GM06990 (cell line): ENCODE measurements around the gene MPPED1.

ENCODE experiments used
- DNase-seq: peaks from one replicate; pipeline ENCODE4 v3.0.0-alpha.2; 2011; ENCODE audit not compliant: insufficient read length; ENCODE audit errors: extremely low read depth
- H3K27me3 ChIP-seq: replicated peaks from 2 replicates; pipeline ENCODE4 v1.6.0; 2011; ENCODE audit warnings: low read length; ENCODE audit not compliant: control insufficient read depth, insufficient read depth
- H3K36me3 ChIP-seq: 2 replicates; pipeline ENCODE4 v1.5.1; 2011; ENCODE audit warnings: low read length; ENCODE audit not compliant: control insufficient read depth, insufficient read depth
- H3K4me3 ChIP-seq: replicated peaks from 2 replicates; pipeline ENCODE4 v1.5.1; 2011; ENCODE audit warnings: low read depth, mild to moderate bottlenecking, control low read depth, low read length
- TF ChIP-seq, protein P1 (sequence below): IDR thresholded peaks from 2 replicates; pipeline ENCODE4 v1.5.1; 2011; ENCODE audit warnings: low read length, control low read depth, mild to moderate bottlenecking, inconsistent platforms; ENCODE audit not compliant: insufficient read depth, poor library complexity, severe bottlenecking

The MPPED1 gene

DNA sequence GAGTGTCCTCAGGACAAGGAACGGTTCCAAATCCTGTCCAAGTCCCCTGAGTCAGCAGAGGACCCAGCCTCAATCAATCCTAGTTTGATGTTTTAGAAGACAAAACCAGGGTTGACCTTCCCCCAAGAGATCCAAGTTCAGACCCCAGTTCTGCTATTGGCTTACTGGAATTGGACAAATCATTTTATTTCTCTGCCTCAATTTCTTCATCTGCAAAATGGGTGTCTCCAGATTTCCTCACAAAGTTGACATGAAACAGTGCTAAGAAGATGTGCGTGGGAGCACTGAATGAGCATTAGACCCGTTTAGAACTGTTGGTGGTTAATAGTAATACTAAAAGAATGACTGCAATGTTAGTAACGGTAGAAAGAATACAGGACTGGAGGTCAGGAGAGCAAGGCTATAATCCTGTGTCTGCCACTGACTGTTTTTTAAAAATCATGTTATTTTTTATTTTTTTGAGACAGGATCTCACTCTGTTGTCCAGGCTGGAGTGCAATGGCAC, 35.8 kb upstream of the MPPED1 start:
- TF ChIP-seq, protein P1, sequence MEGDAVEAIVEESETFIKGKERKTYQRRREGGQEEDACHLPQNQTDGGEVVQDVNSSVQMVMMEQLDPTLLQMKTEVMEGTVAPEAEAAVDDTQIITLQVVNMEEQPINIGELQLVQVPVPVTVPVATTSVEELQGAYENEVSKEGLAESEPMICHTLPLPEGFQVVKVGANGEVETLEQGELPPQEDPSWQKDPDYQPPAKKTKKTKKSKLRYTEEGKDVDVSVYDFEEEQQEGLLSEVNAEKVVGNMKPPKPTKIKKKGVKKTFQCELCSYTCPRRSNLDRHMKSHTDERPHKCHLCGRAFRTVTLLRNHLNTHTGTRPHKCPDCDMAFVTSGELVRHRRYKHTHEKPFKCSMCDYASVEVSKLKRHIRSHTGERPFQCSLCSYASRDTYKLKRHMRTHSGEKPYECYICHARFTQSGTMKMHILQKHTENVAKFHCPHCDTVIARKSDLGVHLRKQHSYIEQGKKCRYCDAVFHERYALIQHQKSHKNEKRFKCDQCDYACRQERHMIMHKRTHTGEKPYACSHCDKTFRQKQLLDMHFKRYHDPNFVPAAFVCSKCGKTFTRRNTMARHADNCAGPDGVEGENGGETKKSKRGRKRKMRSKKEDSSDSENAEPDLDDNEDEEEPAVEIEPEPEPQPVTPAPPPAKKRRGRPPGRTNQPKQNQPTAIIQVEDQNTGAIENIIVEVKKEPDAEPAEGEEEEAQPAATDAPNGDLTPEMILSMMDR, result no peak
- DNase-seq, result no peak
- Histone ChIP-seq H3K27me3 (no peaks in the 10 kb centered on the region; the same call in 1 of the 2 replicates), H3K36me3 (no peaks in the 10 kb centered on the region), H3K4me3 (no peak overlapping the region)

DNA sequence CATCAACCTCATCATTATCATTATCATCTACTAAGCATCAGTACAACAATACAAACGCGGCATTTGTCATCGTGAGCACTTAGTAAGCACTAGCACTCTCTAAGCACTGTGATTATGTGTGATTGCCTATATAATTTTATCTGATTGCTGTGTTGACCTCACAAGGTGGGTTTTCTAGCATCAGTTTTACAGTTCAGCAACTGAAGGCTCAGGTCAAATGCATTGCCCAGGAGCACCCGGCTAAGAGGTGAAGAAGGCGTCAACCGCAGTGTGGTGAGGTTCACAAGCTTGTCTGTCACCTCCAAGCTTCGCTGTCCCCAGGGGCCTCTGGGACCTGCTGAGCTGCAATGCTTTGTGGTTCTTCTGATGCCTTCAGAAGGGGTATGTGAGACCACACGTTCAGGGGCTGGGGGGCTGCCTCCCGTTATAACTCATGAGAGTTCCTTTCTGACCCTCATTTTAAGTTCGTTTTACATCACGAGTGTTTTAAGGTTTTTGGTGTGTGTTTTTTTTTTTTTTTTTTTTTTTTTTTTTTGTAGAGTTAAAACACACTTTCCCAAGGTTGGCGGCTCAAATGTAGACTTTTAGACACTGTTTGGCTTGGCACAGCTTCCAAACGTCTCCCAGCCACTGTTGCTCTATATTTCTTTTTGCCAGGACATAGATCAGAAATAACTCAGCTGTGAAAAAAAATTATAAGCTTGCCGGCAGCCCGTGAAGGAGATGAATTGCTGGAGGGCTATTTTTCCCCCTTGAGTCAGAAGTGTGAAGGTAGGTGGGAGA, 34.9 kb upstream of the MPPED1 start:
- TF ChIP-seq, protein P1, result no peak
- no peaks in the 10 kb centered on the region; the same call in 1 of the 2 replicates for H3K27me3 ChIP-seq
- DNase-seq, result peak; percentile 37
- H3K36me3 ChIP-seq, result no peaks in the 10 kb centered on the region
- no peak overlapping the region for H3K4me3 ChIP-seq

GRCh38 chr22:43377548-43377895, 34.3 kb upstream of the MPPED1 start:
- Histone ChIP-seq H3K27me3 (no peaks in the 10 kb centered on the region; the same call in 1 of the 2 replicates), H3K4me3 (no peak overlapping the region), H3K36me3 (no peaks in the 10 kb centered on the region)
- DNase-seq, result no peak
- TF ChIP-seq, protein P1, result no peak

- no peaks in the 10 kb centered on the region for H3K36me3 ChIP-seq
- TF ChIP-seq, protein P1, result no peak
- no peak overlapping the region for H3K4me3 ChIP-seq
- peak; percentile 43 for DNase-seq
- H3K27me3 ChIP-seq, result no peaks in the 10 kb centered on the region; the same call in 1 of the 2 replicates
Observed at GRCh38 chr22:43377896-43378704, 33.7 kb upstream of the MPPED1 start.

GRCh38 chr22:43381693-43382092, 30.1 kb upstream of the MPPED1 start:
- TF ChIP-seq, protein P1, result no peak
- no peak for DNase-seq
- H3K36me3 ChIP-seq, result no peaks in the 10 kb centered on the region
- H3K27me3 ChIP-seq, result peaks cover 2% of the 10 kb centered on the region; the same call in 1 of the 2 replicates
- no peak overlapping the region for H3K4me3 ChIP-seq
